Keratinocyte (primary cell): Measurements from ENCODE around the gene SRD5A1. TPM values are rescaled to one million over a fixed set of nuclear protein-coding genes. Genes with fewer than 3 reads are reported as not detected.

Experiments used
- DNase-seq: peaks from one replicate; pipeline ENCODE4 v3.0.0-alpha.2; 2011; ENCODE audit warnings: low read depth, missing footprints, low spot score
- FAIRE-seq: peaks from 2 replicates; lab custom pipeline; 2011; peaks lifted over from hg19 to GRCh38; lab: Jason Lieb, UNC
- H2AFZ ChIP-seq: 2 replicates; pipeline ENCODE4 v1.6.0; 2012; ENCODE audit warnings: low read length, control low read depth, inconsistent platforms; ENCODE audit not compliant: control insufficient read depth
- H3K27ac ChIP-seq: 2 replicates; pipeline ENCODE4 v1.5.1; 2011; ENCODE audit warnings: low read length; ENCODE audit not compliant: control insufficient read depth, insufficient read depth
- H3K27me3 ChIP-seq: 3 replicates; pipeline ENCODE4 v1.6.0; 2011; ENCODE audit warnings: low read length; ENCODE audit not compliant: control insufficient read depth, insufficient read depth; ENCODE audit errors: extremely low read depth
- H3K36me3 ChIP-seq, 2 experiments: 2 replicates in 1 of 2; 3 replicates in 1 of 2; pipeline ENCODE4 v1.5.1; 2011; ENCODE audit warnings: low read length in 2 of 2, mild to moderate bottlenecking in 1 of 2; ENCODE audit not compliant: control insufficient read depth in 2 of 2, insufficient read depth in 2 of 2; ENCODE audit errors: extremely low read depth in 1 of 2
- H3K4me1 ChIP-seq: 3 replicates; pipeline ENCODE4 v1.5.1; 2011; ENCODE audit warnings: low read length; ENCODE audit not compliant: control insufficient read depth, insufficient read depth; ENCODE audit errors: extremely low read depth
- H3K4me2 ChIP-seq: 3 replicates; pipeline ENCODE4 v1.6.0; 2011; ENCODE audit warnings: low read depth, low read length; ENCODE audit not compliant: control insufficient read depth, insufficient read depth; ENCODE audit errors: extremely low read depth
- H3K4me3 ChIP-seq, 3 experiments: fragments of 200-600 bp in 1 of 3; sonication (generic) in 1 of 3; 2 replicates in 2 of 3; 3 replicates in 1 of 3; pipeline ENCODE4 v1.5.1; 2011 to 2016; ENCODE audit warnings: low read length in 3 of 3, mild to moderate bottlenecking in 3 of 3, control low read depth in 2 of 3, inconsistent platforms in 1 of 3, low read depth in 1 of 3, mixed read lengths in 1 of 3, mixed run types in 1 of 3, moderate library complexity in 1 of 3; ENCODE audit not compliant: control insufficient read depth in 2 of 3, insufficient read depth in 2 of 3; ENCODE audit errors: extremely low read depth in 1 of 3
- H3K79me2 ChIP-seq: 2 replicates; pipeline ENCODE4 v1.6.0; 2012; ENCODE audit warnings: low read length; ENCODE audit not compliant: control insufficient read depth, insufficient read depth
- H3K9ac ChIP-seq: 3 replicates; pipeline ENCODE4 v1.6.0; 2011; ENCODE audit warnings: low read length; ENCODE audit not compliant: control insufficient read depth, insufficient read depth; ENCODE audit errors: extremely low read depth
- H3K9me1 ChIP-seq: 3 replicates; pipeline ENCODE4 v1.6.0; 2011; ENCODE audit warnings: low read length; ENCODE audit not compliant: control insufficient read depth, insufficient read depth; ENCODE audit errors: extremely low read depth
- H3K9me3 ChIP-seq: 2 replicates; pipeline ENCODE4 v1.5.1; 2012; ENCODE audit warnings: low read depth, low read length; ENCODE audit not compliant: control insufficient read depth
- H4K20me1 ChIP-seq: 3 replicates; pipeline ENCODE4 v1.6.0; 2011; ENCODE audit warnings: low read length; ENCODE audit not compliant: control insufficient read depth, insufficient read depth; ENCODE audit errors: extremely low read depth
- CTCF ChIP-seq, 3 experiments: IDR thresholded peaks in 1 of 3; conservative IDR thresholded peaks in 1 of 3; optimal IDR thresholded peaks in 1 of 3; 2 replicates in 2 of 3; 3 replicates in 1 of 3; pipeline versions ENCODE3 to v1.5.1; 2011; ENCODE audit warnings: low read length in 3 of 3, mild to moderate bottlenecking in 3 of 3, moderate library complexity in 2 of 3, control low read depth in 1 of 3, inconsistent platforms in 1 of 3; ENCODE audit not compliant: insufficient read depth in 2 of 3; ENCODE audit errors: extremely low read depth in 1 of 3
- EZH2 ChIP-seq: IDR thresholded peaks from one replicate; pipeline ENCODE4 v1.6.1; 2012; ENCODE audit warnings: inconsistent platforms, mild to moderate bottlenecking, low read length, moderate library complexity
- dilution Hi-C: fragments of 300-500 bp; cut with MboI; formaldehyde crosslinking; loops from one replicate; pipeline ENCODE4 v1.7.0; 2020; ENCODE audit warnings: low sequenced_read_pairs; ENCODE audit not compliant: extremely low pct_ligation_motif_present
- polyA plus RNA-seq, 5 experiments: library from polyadenylated mRNA; depleted of rRNA in 3 of 5; stranded (reverse) in 3 of 5; stranded (forward) in 1 of 5; unstranded in 1 of 5; fragments of >200 nt; gene quantifications; 1 replicate in 1 of 5; 2 replicates in 3 of 5; 3 replicates in 1 of 5; pipeline versions ENCODE4 v1.2.1 to v1.2.3, GENCODE V29; 2011 to 2012; ENCODE audit warnings: missing spikeins in 2 of 5, low read depth in 1 of 5, low replicate concordance in 1 of 5

SRD5A1 gene
- polyA plus RNA-seq, 1 donor (not counting 4 experiments of a cell fraction or from before 2014, with no cell fraction given), result 35.4 TPM

GRCh38 chr5:6705959-6706358 is 72.7 kb downstream of the SRD5A1 start:
- Histone ChIP-seq H3K9ac (no peak overlapping the region), H3K4me1 (peaks cover 27% of the 10 kb centered on the region), H2AFZ (peak overlapping the region; percentile 70), H3K27ac (no peak overlapping the region), H3K9me3 (no peaks in the 10 kb centered on the region), H3K27me3 (no peaks in the 10 kb centered on the region), H4K20me1 (no peaks in the 10 kb centered on the region), H3K79me2 (no peaks in the 10 kb centered on the region), H3K4me3 (no peak overlapping the region), H3K9me1 (no peaks in the 10 kb centered on the region), H3K36me3 (no peaks in the 10 kb centered on the region), H3K4me2 (peak overlapping the region; percentile 47)
- dilution Hi-C loops, result no loop called here
- DNase-seq (no peak), FAIRE-seq (no peak)
- no peak for TF ChIP-seq EZH2
- TF ChIP-seq CTCF (optimal IDR thresholded peaks at IDR 0.05 in 1 of 3, IDR thresholded peaks at IDR 0.05 in 1 of 3, conservative IDR thresholded peaks at IDR 0.05 in 1 of 3; ENCODE audit: extremely low read depth in 1 of 3, insufficient read depth in 2 of 3, low read length in 3 of 3), result no peak

- Histone ChIP-seq H3K27me3 (no peaks in the 10 kb centered on the region), H3K9ac (no peak overlapping the region), H3K27ac (no peak overlapping the region), H3K4me2 (no peak overlapping the region), H3K36me3 (no peaks in the 10 kb centered on the region), H4K20me1 (no peaks in the 10 kb centered on the region), H3K9me3 (no peaks in the 10 kb centered on the region), H3K4me1 (peaks cover 34% of the 10 kb centered on the region), H3K9me1 (no peaks in the 10 kb centered on the region), H3K4me3 (no peak overlapping the region), H2AFZ (no peak overlapping the region), H3K79me2 (no peaks in the 10 kb centered on the region)
- dilution Hi-C loops, result no loop called here
- FAIRE-seq (no peak), DNase-seq (no peak)
- no peak for TF ChIP-seq EZH2
- TF ChIP-seq CTCF (optimal IDR thresholded peaks at IDR 0.05 in 1 of 3, IDR thresholded peaks at IDR 0.05 in 1 of 3, conservative IDR thresholded peaks at IDR 0.05 in 1 of 3; ENCODE audit: extremely low read depth in 1 of 3, insufficient read depth in 2 of 3, low read length in 3 of 3), result no peak
Measured at GRCh38 chr5:6707852-6708251, 74.6 kb downstream of the SRD5A1 start.
